Measurements from ENCODE around the gene PTGFRN.
"Not testable (repeated sequence)": the region's sequence is repeated elsewhere in the genome, so short reads cannot be mapped to it uniquely, and the experiment has no call there.

The PTGFRN gene

DNA sequence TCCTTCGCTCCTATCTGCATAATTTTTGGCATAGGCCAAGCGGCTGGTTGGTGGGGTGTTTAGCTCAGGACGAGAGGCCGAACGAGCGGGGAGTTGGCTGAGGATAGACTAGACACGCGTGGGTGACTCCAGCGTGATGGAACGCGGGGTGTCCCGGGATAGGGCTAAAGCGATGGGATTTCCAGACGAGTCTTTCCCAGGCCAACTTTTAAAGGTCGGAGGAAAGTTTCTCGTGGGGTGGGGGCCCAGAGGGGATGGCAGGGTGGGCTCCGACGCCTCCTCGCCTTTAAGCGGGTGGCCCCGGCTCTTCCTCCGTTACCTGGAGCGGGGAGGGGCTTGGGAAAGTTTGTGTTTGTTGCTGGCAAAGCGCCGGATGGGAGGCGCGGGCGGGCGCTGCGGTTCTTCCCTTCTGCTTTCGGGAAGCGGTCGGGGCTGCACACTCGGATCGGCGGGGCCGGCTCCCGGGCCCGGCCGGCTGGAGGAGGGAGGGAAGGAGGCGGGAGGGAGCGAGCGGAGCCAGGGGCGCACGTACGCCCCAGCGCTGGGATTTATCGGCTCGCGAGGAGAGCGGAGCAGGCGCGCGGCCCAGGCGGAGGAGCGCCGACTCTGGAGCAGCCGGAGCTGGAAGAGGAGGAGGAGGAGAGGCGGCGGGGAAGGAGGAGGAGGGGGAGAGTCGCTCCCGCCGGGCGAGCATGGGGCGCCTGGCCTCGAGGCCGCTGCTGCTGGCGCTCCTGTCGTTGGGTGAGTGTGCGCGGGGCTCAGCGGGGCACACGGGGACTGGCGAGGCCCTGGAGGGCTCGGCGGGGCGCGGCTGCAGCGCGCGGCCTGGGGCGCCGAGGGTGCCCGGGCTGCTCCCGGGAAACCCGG, at the start of gene PTGFRN:
Gene PTGFRN (plus strand): TSS at position 405 of the 867 bp plus-strand sequence. CDS start 288 bp downstream, at position 693.
- DNase-seq = peak; percentile 2 to 7

- not testable (repeated sequence) for DNase-seq
Observed at GRCh38 chr1:116860167-116860566, 49.5 kb upstream of the PTGFRN start.

GRCh38 chr1:116861137-116861536, 48.6 kb upstream of the PTGFRN start:
- DNase-seq = no peak

DNA sequence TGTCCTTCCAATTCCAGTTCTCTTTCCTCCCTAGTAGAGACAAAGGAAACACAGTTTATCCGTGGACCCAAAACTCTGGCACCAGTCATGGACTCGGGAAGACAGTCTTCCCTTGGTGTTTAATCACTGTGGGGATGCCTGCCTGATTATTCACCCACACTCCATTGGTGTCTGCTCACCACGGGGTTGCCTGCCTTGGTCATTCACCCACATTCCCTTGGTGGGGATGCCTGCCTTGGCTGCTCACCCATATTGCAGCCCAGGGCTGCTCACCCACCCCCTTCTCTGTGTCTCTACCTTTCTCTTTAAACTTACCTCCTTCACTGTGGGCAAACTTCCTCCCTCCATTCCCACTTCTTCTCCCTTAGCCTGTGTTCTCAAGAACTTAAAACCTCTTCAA, 46.7 kb upstream of the PTGFRN start:
- not testable (repeated sequence) for DNase-seq

- not testable (repeated sequence) for DNase-seq
Observed at GRCh38 chr1:116866478-116866877, 43.2 kb upstream of the PTGFRN start.

DNA sequence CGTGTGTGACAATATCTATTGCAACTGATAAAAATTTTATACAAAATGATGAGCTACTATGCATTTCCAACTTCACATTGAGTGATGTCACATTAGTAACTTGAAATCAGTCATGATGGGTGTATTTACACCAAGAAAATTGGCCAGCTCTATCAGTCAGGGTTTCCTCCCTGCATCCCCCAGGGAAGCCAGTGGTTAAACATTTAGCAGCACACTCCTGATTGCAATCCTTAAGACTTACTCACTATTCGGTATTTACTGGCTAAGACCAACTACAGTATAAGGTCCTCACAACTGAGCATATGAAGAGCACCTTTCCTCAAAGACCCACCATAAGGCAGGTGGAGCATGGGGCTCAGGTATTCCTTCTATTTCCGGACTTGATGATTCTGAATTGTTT, 41.3 kb upstream of the PTGFRN start:
- DNase-seq = no peak

DNA sequence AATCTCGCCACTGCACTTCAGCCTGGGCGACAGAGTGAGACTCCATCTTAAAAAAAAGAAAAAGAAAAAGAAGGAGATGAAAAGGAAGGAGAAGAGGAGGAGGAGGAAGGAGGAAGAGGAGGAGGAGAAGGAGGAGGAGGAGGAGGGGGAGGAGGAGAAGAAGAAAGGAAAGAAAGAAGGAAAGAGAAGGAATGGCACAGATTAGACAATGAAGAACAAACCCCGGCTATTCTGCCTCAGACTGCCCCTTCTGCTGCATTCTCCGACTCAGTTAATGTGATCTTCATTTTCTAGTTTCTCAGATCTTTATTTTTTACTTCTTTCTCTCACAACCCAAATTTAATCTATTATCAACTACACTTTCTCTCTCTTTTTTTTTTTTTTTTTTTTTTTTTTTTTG, 40.1 kb upstream of the PTGFRN start:
- DNase-seq = no peak

DNA sequence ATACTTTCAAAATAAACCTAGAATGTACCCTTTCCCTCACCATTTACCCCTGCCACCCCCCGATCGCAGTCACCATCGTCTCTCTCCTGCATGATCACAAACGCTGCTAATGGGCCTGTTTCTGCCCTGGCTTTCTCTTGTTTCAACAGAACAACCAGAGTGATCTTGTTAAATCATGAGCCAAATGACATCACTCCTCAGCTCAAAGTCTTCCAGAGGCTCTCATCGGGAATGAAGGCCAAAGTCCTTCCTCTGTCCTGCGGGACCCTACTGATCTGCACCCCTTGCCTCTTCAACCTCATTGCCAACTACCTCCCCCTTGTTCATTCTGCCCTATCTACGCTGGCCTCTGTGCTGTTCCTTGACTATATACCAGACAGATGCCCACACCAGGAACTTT, 39.4 kb upstream of the PTGFRN start:
- no peak for DNase-seq

DNA sequence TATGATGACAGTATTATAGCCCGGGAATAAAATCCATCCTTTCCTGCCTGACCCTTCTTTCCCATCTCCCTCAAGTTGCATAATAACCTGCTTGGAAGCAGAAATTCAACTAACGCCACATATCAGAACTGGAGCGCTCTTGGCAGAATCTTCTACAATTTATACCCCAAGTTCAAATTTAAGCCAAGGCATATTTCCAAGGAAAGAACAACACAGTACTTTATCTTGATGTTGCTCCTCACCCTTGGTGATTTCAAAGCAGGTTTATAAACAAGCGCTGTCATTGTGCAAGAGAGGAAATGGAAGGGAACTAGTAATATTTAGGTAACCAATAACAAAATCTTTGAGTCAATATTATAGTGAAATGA, 38.0 kb upstream of the PTGFRN start:
- no peak for DNase-seq

DNA sequence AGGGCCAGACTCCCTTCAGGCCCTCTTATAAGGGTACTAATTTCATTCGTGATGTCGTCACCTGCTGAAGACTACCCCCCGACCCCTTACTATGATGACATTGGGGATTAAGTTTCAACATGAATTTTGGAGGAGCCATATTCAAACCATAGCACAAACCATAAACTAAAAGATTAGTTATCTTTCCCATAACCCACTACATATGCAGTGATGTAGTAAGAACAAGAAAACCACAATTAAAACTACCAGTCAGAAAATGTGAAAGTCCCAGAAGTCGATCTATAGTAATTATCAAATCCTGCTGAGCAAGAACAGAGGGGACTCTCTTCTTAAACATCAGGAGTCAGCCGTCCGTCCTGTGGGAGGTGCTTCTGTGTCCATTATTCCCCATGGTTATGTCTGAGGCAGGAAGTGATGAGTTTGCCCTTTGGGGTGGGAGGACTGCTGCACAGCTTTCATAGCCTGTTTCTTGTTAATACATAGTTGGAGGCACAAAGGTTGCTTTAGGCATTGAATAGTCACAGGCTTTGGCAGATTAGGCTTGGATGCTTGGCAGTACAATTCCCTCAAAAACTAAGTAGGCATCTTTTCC, 35.9 kb upstream of the PTGFRN start:
- DNase-seq = no peak

- DNase-seq = no peak
Observed at GRCh38 chr1:116874733-116875249, 34.9 kb upstream of the PTGFRN start.

DNA sequence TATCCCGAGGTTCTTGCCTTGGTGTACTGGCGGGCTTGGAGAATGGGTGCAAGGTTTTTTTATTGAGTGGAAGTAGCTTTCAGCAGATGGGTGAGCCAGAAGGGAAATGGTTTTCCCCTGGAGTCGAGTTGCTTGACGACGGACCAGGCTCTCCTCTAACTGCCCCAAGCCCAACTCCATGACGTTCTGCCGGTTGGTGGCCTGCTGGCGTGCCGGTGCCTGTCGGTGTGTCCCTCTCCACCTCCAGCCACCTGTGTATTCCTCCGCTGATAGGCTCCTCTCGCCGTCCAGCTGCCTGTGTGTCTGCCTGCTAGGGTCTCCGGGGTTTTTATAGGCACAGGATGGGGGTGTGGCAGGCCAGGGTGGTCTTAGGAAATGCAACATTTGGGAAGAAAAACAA, 34.3 kb upstream of the PTGFRN start:
- DNase-seq = no peak

GRCh38 chr1:116875946-116876345, 33.8 kb upstream of the PTGFRN start:
- not testable (repeated sequence) for DNase-seq

DNA sequence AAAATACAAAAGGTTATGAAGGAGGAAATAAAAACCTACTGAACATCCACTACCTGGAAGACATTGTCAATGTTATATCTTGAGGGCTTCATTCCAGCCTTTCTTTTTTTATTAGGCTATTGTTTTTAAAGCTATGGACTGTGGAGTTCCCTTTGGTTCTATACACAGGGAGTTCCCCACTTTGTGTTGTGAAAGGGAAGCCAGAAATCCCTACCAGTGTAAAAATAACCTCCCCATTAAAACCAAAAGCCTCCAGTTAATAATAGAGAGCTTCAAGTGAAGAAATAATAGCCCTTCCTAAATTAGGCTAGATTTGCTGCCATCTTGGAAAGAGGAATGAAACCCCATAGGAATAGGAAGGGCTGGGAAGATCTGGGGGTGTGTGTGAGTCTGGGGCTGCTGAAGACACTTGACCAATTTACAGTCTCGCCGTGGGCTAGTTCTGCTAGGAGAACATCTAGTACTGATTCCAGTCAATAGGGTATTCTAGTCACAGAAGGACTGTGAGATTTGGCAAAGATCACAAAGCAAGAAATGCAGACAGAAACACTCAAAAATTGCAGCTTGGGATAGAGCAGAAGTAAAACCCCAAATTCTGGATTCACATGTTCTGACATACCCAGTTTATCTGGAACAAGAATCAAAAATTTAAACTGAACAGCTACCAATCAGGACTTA, 32.4 kb upstream of the PTGFRN start:
- DNase-seq = peak in 1 of 2 donors; percentile 11

DNA sequence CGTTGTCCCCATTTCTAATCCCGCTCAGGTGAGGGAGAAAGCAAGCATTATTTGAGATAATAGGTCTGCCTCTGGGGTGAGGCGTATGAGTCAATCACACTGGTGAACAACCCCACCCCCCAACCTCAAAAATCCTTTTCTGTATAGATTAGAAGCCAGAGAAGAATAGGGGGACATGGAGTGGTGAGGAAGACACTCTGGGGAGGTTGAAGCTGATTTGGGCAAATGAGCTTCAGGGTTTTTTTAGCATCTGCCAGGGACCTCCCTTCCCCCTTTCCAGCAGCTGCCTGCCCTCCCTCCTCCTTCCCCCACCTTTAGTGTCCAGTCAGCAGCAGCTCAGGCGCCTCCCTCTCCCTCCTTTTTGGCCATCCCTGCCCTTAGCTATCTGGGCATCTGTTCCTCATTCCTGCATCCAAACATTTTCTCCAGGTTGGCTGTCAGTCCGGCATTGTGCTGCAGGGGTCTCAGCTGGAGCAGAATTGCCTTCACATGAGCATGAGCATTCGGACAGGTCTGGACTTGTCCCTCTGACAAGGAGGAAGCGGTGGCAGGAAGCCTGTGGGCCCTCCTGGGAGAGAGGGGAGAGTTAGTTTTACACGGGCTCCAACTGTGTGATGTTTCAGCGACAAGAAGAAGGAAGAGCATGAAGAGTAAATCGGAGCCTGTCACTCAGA, 30.8 kb upstream of the PTGFRN start:
- DNase-seq = peak in 1 of 2 donors; percentile 12

- DNase-seq = no peak
Observed at GRCh38 chr1:116879478-116880133, 30.1 kb upstream of the PTGFRN start.

GRCh38 chr1:116880917-116881316, 28.8 kb upstream of the PTGFRN start:
- DNase-seq = no peak

- DNase-seq = peak in 1 of 2 donors; percentile 32
Observed at GRCh38 chr1:116881879-116882520, 27.7 kb upstream of the PTGFRN start.

- no peak for DNase-seq
Observed at GRCh38 chr1:116882866-116883265, 26.9 kb upstream of the PTGFRN start.

DNA sequence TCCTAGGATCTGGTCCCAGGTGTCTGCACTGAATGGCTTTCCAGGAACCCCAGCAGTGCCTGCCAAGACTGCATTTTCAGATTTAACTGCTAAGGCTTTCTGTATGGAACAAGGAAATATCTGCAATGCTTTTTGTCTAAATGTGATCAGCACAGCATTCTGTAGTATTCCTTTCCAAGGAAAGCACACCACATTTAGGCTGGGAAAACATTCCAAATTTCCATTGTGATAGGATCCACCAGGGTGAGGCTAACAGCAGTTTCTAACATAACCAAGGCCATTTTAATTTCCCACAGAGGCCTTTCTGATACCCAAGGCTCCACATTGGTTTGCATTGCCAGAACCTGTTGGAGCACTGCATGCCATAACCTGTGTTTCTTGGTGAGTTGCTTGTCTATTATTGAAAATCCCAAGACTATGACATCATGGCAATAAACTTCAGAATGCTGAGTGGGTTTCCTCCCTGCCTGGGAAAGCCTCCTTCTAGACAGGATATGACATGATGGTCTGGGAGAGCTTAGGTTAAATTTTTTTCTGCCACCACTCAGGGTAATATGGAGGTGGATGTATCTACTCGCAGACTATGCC, 23.3 kb upstream of the PTGFRN start:
- DNase-seq = no peak

DNA sequence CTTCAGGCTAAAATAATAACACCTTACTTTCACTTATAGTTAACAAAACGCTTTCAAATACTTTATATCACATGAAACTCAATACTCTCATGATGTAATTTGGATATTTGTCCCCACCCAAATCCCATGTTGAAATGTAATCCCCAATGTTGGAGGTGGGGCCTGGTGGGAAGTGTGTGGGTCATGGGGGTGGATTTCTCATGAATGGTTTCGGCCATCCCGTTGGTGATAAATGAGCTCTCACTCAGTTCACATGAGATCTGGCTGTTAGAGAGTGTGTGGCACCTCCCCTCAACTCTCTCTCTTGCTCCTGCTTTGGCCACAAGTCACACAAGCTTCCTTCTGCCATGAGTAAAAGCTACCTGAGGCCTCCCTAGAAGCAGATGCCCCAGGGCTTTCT, 22.5 kb upstream of the PTGFRN start:
- DNase-seq = no peak

- DNase-seq = no peak
Observed at GRCh38 chr1:116889380-116889779, 20.3 kb upstream of the PTGFRN start.
